DOHH2 (cell line): ENCODE measurements around the gene MID1.

ENCODE experiments used
- H3F3A ChIP-seq: fragments of 200-600 bp; sonication (generic), shearing (Covaris generic); 2 replicates; pipeline ENCODE4 v1.6.0; 2016; ENCODE audit warnings: antibody characterized with exemption, mild to moderate bottlenecking; ENCODE audit not compliant: control insufficient read depth, insufficient read depth
- H3K27ac ChIP-seq: fragments of 200-600 bp; sonication (generic); 2 replicates; pipeline ENCODE4 v1.5.1; 2014; ENCODE audit warnings: low read depth, mild to moderate bottlenecking, low read length, moderate library complexity
- H3K27me3 ChIP-seq: fragments of 200-600 bp; sonication (generic); 2 replicates; pipeline ENCODE4 v1.6.1; 2014; ENCODE audit warnings: mild to moderate bottlenecking, low read length, mixed read lengths; ENCODE audit not compliant: control insufficient read depth
- H3K36me3 ChIP-seq: fragments of 200-600 bp; sonication (generic); 2 replicates; pipeline ENCODE4 v1.6.1; 2014; ENCODE audit warnings: mild to moderate bottlenecking, low read length, moderate library complexity, mixed read lengths; ENCODE audit not compliant: control insufficient read depth
- H3K4me1 ChIP-seq: fragments of 200-600 bp; sonication (generic); 2 replicates; pipeline ENCODE4 v1.6.1; 2014; ENCODE audit warnings: mild to moderate bottlenecking, low read length, mixed read lengths; ENCODE audit not compliant: control insufficient read depth
- H3K4me2 ChIP-seq: fragments of 200-600 bp; sonication (generic); 2 replicates; pipeline ENCODE4 v1.6.0; 2014; ENCODE audit warnings: mild to moderate bottlenecking, low read length, moderate library complexity
- H3K4me3 ChIP-seq: fragments of 200-600 bp; sonication (generic); 2 replicates; pipeline ENCODE4 v1.5.1; 2014; ENCODE audit warnings: mild to moderate bottlenecking, low read length, mixed read lengths
- H3K79me2 ChIP-seq: fragments of 200-600 bp; sonication (generic); 2 replicates; pipeline ENCODE4 v1.6.1; 2014; ENCODE audit warnings: mild to moderate bottlenecking, low read length, mixed read lengths; ENCODE audit not compliant: control insufficient read depth
- H3K9me2 ChIP-seq: fragments of 200-600 bp; sonication (generic); replicated peaks from 2 replicates; pipeline ENCODE4 v1.6.1; 2014; ENCODE audit warnings: mild to moderate bottlenecking, low read length, mixed read lengths; ENCODE audit not compliant: control insufficient read depth
- H3K9me3 ChIP-seq: fragments of 200-600 bp; sonication (generic); 2 replicates; pipeline ENCODE4 v1.6.1; 2014; ENCODE audit warnings: antibody characterized with exemption, low read length, mixed read lengths; ENCODE audit not compliant: control insufficient read depth, insufficient read depth
- H4K20me1 ChIP-seq: fragments of 200-600 bp; sonication (generic); 2 replicates; pipeline ENCODE4 v1.6.0; 2014; ENCODE audit warnings: low read depth, mild to moderate bottlenecking, antibody characterized with exemption, low read length, moderate library complexity; ENCODE audit not compliant: control insufficient read depth, insufficient read depth
- CTCF ChIP-seq: fragments of 200-600 bp; sonication (generic); IDR thresholded peaks from one replicate; pipeline ENCODE4 v1.5.1; 2014; ENCODE audit warnings: antibody characterized with exemption, mild to moderate bottlenecking, low read depth, low read length; ENCODE audit not compliant: poor library complexity, severe bottlenecking
- EZH2phosphoT487 ChIP-seq: fragments of 200-600 bp; sonication (generic); IDR thresholded peaks from 2 replicates; pipeline ENCODE4 v1.6.1; 2017; ENCODE audit warnings: borderline replicate concordance, mild to moderate bottlenecking, antibody characterized with exemption, low read length, moderate library complexity, mixed read lengths

The MID1 gene

GRCh38 chrX:10518073-10518472 lies 102.3 kb downstream of the MID1 start:
- H3K9me3 ChIP-seq: no peaks in the 10 kb centered on the region
- H4K20me1 ChIP-seq: no peaks in the 10 kb centered on the region
- H3K4me1 ChIP-seq: no peaks in the 10 kb centered on the region
- no peak overlapping the region for H3K4me2 ChIP-seq
- no peaks in the 10 kb centered on the region for H3K9me2 ChIP-seq
- no peak overlapping the region for H3K27ac ChIP-seq
- no peaks in the 10 kb centered on the region for H3K79me2 ChIP-seq
- H3K27me3 ChIP-seq: no peaks in the 10 kb centered on the region
- no peaks in the 10 kb centered on the region for H3K36me3 ChIP-seq
- no peak overlapping the region for H3K4me3 ChIP-seq
- TF ChIP-seq CTCF: no peak
- TF ChIP-seq EZH2phosphoT487: no peak
- H3F3A ChIP-seq: no peaks in the 10 kb centered on the region

- H3K27me3 ChIP-seq: no peaks in the 10 kb centered on the region
- no peaks in the 10 kb centered on the region for H3F3A ChIP-seq
- TF ChIP-seq EZH2phosphoT487 (no peak), CTCF (no peak)
These were observed 103.5 kb downstream of the MID1 start for GRCh38 chrX:10516781-10517322.

GRCh38 chrX:10514891-10515290 lies 105.5 kb downstream of the MID1 start:
- Histone ChIP-seq H3F3A (no peaks in the 10 kb centered on the region), H3K27me3 (no peaks in the 10 kb centered on the region), H3K9me3 (no peaks in the 10 kb centered on the region), H3K27ac (no peak overlapping the region), H4K20me1 (no peaks in the 10 kb centered on the region), H3K4me1 (no peaks in the 10 kb centered on the region), H3K4me3 (no peak overlapping the region), H3K79me2 (no peaks in the 10 kb centered on the region), H3K36me3 (no peaks in the 10 kb centered on the region), H3K9me2 (no peaks in the 10 kb centered on the region), H3K4me2 (no peak overlapping the region)
- TF ChIP-seq CTCF (no peak), EZH2phosphoT487 (no peak)

More at GRCh38 chrX:10516781-10517322, 103.5 kb downstream of the MID1 start:
- H3K9me2 ChIP-seq: no peaks in the 10 kb centered on the region
- no peaks in the 10 kb centered on the region for H3K9me3 ChIP-seq
- H3K4me3 ChIP-seq: no peak overlapping the region
- H3K4me2 ChIP-seq: no peak overlapping the region
- H3K4me1 ChIP-seq: no peaks in the 10 kb centered on the region
- no peaks in the 10 kb centered on the region for H3K79me2 ChIP-seq
- no peaks in the 10 kb centered on the region for H4K20me1 ChIP-seq
- H3K27ac ChIP-seq: no peak overlapping the region
- no peaks in the 10 kb centered on the region for H3K36me3 ChIP-seq
